GM10847 (cell line): ENCODE measurements around the gene NDUFS8.

Experiments used
- POLR2A ChIP-seq: IDR thresholded peaks from 2 replicates; pipeline ENCODE4 v1.6.1; 2011; ENCODE audit not compliant: insufficient read length; ENCODE audit errors: extremely low read depth

The NDUFS8 gene

DNA sequence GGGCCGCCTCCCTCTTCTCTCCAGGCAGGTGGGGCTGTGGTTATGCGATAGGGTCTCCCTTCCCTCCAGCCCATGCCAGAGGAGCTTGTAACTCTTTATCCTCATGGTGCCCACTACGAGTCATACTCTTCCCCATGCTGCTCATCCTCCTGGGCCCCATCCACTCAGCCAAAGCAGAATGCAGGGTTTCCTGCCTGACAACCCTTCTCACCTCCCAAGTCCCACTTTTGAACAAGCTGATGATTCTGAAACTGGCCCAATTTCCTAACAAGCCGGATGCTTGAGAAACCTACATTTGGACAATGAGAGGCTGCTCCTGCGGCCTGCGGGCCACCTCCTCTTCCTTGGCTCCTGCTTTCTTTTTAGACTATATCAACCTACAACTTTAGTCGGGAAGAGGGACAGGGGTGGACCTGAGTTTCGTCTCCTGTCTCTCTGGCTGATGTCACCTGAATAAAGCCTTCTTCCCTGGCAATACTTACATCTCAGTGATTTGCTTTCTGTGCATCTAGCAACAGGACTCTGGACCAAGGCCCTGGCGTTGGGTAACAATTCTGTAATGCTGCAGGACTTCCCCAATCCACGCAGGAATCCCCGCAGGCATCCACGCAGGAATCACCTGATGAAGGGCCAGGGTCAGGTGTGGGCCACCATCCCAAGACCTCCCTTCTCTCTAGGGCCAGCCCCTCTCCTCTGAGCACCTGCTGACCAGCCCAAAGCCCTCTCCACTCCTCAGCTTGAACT, 1.5 kb upstream of the NDUFS8 start:
- no peak for TF ChIP-seq POLR2A

DNA sequence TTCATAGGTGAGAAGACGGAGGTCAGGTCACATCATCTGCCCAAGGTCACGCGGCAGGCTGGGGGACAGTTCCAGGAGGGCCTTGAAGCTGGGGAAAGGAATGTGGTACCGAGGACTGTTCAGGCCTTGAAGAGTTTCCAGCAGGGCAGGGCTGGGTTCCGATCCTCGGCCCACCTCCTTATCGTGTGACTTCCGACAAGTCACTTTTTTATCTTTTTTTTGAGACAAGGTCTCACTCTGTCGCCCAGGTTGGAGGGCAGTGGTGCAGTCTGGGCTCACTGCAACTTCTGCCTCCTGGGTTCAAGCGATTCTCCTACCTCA, 623 bp downstream of the NDUFS8 start:
- no peak for TF ChIP-seq POLR2A

- no peak for TF ChIP-seq POLR2A
Measured at GRCh38 chr11:68032003-68032402, 1.5 kb downstream of the NDUFS8 start.

DNA sequence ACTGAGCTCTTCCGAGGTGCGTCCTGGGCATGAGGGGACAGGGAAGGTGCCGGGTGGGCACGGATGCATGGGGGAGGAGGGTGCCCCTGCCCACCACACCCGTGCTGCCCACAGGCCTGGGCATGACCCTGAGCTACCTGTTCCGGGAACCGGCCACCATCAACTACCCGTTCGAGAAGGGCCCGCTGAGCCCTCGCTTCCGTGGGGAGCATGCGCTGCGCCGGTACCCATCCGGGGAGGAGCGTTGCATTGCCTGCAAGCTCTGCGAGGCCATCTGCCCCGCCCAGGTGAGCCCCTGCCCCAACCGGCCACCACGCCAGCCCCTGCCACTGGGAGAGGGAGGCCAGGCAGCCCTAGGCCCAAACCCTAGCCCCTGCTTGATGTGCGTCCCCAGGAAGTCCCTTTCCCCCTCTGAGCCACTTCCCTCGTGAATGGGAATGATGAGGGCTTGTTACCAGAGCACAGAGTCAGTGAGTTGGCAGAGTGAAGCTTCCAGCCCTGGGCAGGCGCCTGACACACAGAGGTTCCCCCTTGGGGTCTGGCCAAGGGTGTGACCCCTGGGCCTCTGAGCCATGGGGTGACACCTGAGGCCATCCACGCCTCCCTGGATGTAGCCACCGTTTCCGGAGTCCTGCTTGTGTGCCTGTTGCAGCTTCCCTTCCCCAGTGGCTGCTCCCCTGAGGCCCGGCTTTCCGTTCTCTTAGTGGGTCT, 2.7 kb downstream of the NDUFS8 start:
- TF ChIP-seq POLR2A = no peak

GRCh38 chr11:68033708-68034045, 3.2 kb downstream of the NDUFS8 start:
- TF ChIP-seq POLR2A = no peak

DNA sequence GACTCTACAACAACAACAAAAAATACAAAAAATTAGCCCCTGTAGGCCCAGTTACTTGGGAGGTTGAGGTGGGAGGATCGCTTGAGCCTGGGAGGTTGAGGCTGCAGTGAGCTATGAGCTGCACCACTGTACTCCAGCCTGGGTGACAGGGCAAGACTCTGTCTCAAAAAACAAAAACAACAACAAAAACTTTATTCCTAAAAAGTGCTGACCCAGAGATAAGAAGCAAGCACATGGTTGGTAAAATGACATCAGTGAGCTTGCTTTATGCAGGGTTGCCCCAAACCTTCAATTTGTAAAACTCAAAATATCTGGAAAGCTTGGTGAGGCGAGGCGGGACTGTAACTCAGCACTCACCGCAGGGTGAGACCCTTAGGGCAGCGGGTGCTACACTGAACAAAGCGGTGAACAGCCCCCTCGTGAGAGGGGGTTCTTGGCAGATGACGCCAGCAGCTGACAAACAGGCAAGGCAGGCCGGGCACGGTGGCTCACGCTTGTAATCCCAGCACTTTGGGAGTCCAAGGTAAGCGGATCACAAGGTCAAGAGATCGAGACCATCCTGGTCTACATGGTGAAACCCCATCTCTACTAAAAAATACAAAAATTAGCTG, 4.9 kb downstream of the NDUFS8 start:
- no peak for TF ChIP-seq POLR2A

- no peak for TF ChIP-seq POLR2A
Measured at GRCh38 chr11:68036141-68036716, 5.7 kb downstream of the NDUFS8 start.

DNA sequence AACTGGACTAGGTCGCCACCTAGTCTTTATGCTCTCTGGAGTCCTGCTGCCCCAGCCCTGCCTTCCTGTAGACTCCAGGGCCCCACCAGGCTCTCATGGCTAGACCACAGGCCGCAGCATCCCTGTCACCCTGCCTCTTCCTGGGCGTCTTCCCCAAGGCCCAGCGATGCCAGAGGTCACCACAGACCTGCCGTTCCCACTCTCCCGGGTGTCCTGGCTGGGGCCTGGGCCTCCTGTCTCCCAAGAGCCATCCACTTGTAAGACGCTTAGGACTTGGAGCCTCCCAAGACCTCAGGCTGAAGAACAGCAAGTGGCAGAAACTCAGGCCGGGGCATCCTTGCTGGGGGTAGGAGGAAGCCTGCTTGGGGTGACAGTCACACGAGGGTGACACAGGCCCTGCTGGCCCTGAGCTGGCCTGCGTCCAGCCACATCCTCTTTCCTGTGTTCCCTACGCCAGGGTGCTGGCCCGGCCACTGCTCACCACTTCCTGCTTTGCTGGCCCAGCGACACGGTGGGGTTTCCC, 6.3 kb downstream of the NDUFS8 start:
- TF ChIP-seq POLR2A = no peak

GRCh38 chr11:68037411-68038225, 7.1 kb downstream of the NDUFS8 start:
- TF ChIP-seq POLR2A = no peak

GRCh38 chr11:68038226-68038717, 7.8 kb downstream of the NDUFS8 start:
- no peak for TF ChIP-seq POLR2A

DNA sequence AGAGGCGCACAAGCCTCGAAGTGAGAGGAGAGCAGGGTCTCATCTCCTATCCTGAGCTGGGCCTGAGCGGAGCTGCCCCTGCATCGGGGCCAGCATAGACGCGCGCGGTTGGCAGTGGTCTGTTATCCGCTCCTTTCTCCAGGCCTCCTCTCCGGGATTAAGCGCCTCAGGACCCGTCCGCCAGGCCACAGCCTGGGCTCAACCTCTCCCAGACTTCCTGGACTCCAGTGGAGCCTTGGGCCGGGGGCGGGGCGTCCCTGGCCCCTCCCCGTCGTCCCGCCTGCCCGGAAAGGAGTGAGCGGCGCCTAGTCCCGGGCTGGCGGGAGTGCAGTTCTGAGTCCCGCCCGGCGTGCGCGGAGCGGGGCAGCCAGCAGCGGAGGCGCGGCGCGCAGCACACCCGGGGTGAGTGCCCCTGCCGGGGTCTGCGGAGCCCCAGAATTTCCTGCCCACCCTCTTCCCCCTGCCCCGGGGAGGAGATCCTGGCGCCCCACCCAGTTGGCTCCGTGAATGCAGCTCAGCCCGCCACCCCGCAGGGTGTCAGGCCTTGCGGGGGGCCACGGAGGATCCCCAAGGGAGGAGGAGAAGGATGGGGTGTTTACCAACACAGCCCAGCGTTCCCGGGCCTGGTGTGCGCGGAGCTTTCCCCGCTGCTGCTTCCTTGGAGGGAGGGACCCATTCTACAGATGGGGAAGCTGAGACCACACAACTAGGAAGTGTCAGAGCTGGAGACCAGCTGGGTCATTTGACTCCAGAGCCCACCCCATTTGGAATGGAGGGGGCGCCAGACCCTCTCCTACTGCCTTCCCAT, 8.4 kb downstream of the NDUFS8 start, which contains the start of gene TCIRG1:
Gene TCIRG1 (plus strand): TSS at position 308 of the 808 bp plus-strand sequence. CDS start 2,247 bp downstream, outside the sequence.
- peak; percentile 90 for TF ChIP-seq POLR2A

GRCh38 chr11:68039526-68040086, 9.1 kb downstream of the NDUFS8 start:
- TF ChIP-seq POLR2A = no peak

DNA sequence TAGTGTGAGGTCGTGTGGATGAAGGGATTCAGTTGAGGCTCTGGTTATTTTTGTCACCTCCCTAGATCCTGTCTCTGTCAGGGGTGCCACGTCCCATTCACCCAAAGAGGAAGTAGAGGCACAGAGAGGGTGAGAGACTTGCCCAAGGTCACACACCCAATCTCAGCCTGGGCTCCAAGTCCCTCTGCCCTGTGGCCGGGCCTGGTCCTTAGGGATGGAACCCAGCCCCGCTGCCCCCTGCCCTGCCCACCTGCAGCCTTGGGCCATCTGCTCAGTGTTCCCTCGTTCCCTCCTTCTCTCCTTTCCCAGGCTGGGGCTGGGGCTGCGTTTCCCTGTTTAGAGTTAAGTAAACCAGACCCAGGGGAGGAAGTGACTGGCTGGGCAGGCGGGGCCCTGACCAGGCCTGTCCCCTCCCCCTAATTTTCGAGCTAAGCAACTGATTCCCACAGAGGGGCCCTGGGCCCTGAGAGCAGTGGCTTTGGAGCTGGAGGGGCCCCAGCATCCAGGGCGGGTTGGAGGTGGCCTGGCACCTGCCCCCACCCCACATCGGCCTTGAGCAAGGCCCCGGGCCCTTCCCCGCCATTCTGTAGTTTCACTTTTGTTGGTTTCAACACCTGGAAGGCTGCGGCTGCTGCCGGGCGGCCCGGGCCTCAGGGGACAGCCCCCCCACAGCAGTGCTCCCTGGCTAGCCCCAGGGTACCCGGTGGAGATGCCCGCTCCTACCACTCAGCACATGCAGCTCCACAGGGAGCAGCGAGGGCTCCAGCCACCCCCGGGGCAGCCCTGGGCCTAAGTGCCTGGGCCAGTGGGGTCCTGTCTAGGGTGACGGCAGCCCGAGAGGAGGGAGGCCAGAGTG, 9.8 kb downstream of the NDUFS8 start:
- TF ChIP-seq POLR2A = peak; percentile 18
